SJSA1 (cell line): Measurements from ENCODE around the gene TTC17. TPM values are rescaled to one million over a fixed set of nuclear protein-coding genes. Genes with fewer than 3 reads are reported as not detected.
"Not testable (repeated sequence)": the region's sequence is repeated elsewhere in the genome, so short reads cannot be mapped to it uniquely, and the experiment has no call there.

Experiments
- DNase-seq, 2 experiments: peaks; one replicate each; pipeline ENCODE4 v3.0.0-alpha.2; 2015 to 2020; ENCODE audit warnings: low spot score in 2 of 2, low read depth in 1 of 2
- H3K27ac ChIP-seq: fragments of 250-450 bp; sonication (Bioruptor Pico); 2 replicates; pipeline ENCODE4 v1.5.1; 2020; ENCODE audit warnings: mild to moderate bottlenecking, moderate library complexity
- H3K27me3 ChIP-seq: fragments of 250-450 bp; sonication (Bioruptor Pico); replicated peaks from 2 replicates; pipeline ENCODE4 v1.5.1; 2020; ENCODE audit warnings: mild to moderate bottlenecking, moderate library complexity
- H3K36me3 ChIP-seq: fragments of 250-450 bp; sonication (Bioruptor Pico); 2 replicates; pipeline ENCODE4 v1.5.1; 2020; ENCODE audit warnings: mild to moderate bottlenecking
- H3K4me1 ChIP-seq: fragments of 250-450 bp; sonication (Bioruptor Pico); replicated peaks from 2 replicates; pipeline ENCODE4 v1.6.1; 2021; ENCODE audit warnings: mild to moderate bottlenecking
- H3K4me3 ChIP-seq: fragments of 250-450 bp; sonication (Bioruptor Pico); 2 replicates; pipeline ENCODE4 v1.5.1; 2020; ENCODE audit warnings: mild to moderate bottlenecking
- H3K9me3 ChIP-seq: fragments of 250-450 bp; sonication (Bioruptor Pico); replicated peaks from 2 replicates; pipeline ENCODE4 v1.5.1; 2020; ENCODE audit warnings: mild to moderate bottlenecking
- total RNA-seq: library from RNA; depleted of rRNA; stranded (reverse); fragments of >200 nt; shearing (Covaris generic); gene quantifications from 2 replicates; pipeline ENCODE4 v1.2.3, GENCODE V29; 2014; rRNA removed

The TTC17 gene, protein sequence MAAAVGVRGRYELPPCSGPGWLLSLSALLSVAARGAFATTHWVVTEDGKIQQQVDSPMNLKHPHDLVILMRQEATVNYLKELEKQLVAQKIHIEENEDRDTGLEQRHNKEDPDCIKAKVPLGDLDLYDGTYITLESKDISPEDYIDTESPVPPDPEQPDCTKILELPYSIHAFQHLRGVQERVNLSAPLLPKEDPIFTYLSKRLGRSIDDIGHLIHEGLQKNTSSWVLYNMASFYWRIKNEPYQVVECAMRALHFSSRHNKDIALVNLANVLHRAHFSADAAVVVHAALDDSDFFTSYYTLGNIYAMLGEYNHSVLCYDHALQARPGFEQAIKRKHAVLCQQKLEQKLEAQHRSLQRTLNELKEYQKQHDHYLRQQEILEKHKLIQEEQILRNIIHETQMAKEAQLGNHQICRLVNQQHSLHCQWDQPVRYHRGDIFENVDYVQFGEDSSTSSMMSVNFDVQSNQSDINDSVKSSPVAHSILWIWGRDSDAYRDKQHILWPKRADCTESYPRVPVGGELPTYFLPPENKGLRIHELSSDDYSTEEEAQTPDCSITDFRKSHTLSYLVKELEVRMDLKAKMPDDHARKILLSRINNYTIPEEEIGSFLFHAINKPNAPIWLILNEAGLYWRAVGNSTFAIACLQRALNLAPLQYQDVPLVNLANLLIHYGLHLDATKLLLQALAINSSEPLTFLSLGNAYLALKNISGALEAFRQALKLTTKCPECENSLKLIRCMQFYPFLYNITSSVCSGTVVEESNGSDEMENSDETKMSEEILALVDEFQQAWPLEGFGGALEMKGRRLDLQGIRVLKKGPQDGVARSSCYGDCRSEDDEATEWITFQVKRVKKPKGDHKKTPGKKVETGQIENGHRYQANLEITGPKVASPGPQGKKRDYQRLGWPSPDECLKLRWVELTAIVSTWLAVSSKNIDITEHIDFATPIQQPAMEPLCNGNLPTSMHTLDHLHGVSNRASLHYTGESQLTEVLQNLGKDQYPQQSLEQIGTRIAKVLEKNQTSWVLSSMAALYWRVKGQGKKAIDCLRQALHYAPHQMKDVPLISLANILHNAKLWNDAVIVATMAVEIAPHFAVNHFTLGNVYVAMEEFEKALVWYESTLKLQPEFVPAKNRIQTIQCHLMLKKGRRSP
- 66.4 and 98.5 TPM in 2 replicates for total RNA-seq

DNA sequence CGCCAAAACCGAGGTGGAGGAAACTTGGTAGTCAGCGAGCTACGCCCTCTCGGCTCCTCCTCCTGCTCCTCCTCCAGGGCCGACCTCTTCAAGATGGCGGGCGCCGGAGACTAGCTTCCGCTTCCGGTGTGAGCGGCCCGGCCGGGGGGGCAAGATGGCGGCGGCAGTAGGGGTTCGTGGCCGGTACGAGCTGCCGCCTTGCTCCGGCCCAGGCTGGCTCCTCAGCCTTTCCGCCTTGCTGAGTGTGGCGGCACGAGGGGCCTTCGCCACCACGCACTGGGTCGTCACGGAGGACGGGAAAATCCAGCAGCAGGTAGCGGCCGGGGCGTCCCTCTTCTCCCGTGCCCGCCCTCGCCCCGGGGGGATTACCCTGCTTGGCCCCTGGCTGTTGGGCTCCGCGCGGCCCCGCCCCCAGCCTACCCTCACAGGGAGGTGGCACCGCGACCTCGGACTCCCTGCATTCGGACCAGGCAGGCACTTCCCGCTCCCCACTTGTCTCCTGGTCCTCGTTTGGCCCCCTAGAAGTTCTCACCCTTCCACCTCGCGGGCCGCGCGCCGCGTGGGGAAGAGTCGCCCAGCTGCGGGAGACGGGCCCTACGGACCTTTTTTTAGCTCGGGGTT, at the start of gene TTC17:
TSS of gene TTC17 (plus strand) at position 120 of the 621 bp plus-strand sequence. CDS start at position 155, 35 bp downstream.
- peaks cover 17% of the 10 kb centered on the region for H3K4me1 ChIP-seq

DNA sequence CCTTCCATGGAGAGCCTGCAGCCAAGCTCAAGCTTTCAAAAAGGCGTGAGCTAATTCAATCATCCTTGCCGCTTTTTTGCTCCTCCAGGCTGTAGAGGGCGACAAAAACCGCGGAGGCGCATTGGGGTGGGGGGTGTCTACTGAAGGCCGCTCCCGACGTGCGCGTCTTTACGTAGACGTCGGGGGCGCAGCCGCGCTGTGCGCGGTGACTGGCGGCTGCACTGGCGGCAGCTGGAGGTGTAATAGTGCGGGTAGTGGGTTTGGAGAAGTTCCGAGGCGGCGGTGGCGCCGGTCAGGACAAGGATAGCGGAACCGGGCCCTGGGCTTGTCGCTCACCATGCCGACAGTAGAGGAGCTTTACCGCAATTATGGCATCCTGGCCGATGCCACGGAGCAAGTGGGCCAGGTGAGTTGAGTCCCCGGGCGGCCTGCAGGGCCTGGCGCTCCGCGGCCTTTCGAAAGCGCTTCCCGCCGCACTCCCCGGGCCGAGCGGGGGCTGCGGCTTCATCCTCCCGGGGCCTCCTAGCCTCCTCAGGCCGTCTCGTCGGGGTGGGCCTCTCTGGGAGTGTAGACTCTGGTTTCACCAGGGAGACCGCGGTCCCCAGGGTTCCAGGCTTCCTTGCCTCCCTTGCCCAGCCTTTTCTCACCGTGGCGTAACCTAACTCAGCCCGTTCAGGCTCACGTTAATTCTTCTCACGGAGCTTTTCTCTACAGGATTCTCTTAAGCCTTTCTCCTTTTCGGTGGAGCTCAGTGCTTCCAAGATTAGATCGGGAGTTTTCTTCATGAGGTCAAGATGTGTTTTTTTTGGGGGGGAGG, 46.7 kb upstream of the TTC17 start, which contains the start of gene API5:
TSS of gene API5 (plus strand) at position 206 of the 817 bp plus-strand sequence. CDS start at position 338, 132 bp downstream.
- Histone ChIP-seq H3K27me3 (peaks cover 2% of the 10 kb centered on the region; the same call in 1 of the 2 replicates), H3K4me1 (peaks cover 21% of the 10 kb centered on the region), H3K4me3 (peak within 1 kb of the TSS; percentile 80), H3K36me3 (peaks cover 29% of the 10 kb centered on the region), H3K9me3 (no peaks in the 10 kb centered on the region), H3K27ac (peak within 1 kb of the TSS; percentile 31)
- peak; percentile 97 to 98 for DNase-seq

More for the DNA sequence above, at the start of gene TTC17:
- H3K36me3 ChIP-seq: peaks cover 22% of the 10 kb centered on the region
- no peaks in the 10 kb centered on the region for H3K9me3 ChIP-seq
- DNase-seq: peak; percentile 96 to 97
- H3K27me3 ChIP-seq: no peaks in the 10 kb centered on the region
- peak within 1 kb of the TSS; percentile 93 for H3K4me3 ChIP-seq
- peak within 1 kb of the TSS; percentile 86 for H3K27ac ChIP-seq

DNA sequence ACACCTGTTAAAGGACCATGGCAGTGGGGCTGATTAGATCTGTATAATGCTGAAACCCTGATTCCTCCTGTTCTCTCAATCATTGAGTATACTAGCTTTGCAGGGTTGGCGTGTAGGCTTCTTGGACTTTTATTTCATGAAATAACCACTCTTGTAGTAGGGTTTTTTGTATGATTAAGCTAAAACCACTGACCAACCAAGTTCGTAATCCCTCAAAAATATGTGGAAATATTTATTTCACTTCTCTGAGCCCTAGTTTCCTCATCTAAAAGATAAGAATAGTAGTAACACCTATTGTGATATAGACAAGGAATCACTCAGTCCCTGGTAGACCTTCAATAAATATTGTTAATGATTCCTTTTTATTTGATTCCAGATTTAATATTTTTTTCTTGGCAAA, 42.8 kb upstream of the TTC17 start:
- no peaks in the 10 kb centered on the region for H3K9me3 ChIP-seq
- H3K27ac ChIP-seq: no peak overlapping the region
- no peak for DNase-seq
- peaks cover 27% of the 10 kb centered on the region for H3K4me1 ChIP-seq
- H3K27me3 ChIP-seq: no peaks in the 10 kb centered on the region
- H3K4me3 ChIP-seq: no peak overlapping the region
- peaks cover 62% of the 10 kb centered on the region for H3K36me3 ChIP-seq

DNA sequence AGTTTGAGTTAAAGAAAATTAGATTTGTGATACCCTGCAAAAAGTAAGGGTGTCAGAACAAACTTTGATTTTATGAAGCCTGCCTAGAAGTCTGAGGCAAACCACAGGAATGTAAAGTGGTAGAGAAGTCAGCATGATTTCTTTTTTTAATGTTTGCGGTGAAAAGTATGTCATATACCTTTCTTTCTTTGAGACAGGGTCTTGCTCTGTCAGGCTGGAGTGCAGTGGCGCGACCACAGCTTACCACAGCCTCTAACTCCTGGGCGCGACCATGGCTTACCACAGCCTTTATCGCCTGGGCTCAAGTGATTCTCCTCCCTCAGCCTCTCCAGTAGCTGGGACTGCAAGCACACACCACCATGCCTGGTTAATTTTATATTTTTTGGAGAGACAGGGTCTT, 42.3 kb upstream of the TTC17 start:
- DNase-seq: peak in 1 of 2 experiments; percentile 54
- H3K36me3 ChIP-seq: peaks cover 67% of the 10 kb centered on the region
- peaks cover 27% of the 10 kb centered on the region for H3K4me1 ChIP-seq
- H3K27me3 ChIP-seq: no peaks in the 10 kb centered on the region
- H3K9me3 ChIP-seq: no peaks in the 10 kb centered on the region
- no peak overlapping the region for H3K27ac ChIP-seq
- no peak overlapping the region for H3K4me3 ChIP-seq

DNA sequence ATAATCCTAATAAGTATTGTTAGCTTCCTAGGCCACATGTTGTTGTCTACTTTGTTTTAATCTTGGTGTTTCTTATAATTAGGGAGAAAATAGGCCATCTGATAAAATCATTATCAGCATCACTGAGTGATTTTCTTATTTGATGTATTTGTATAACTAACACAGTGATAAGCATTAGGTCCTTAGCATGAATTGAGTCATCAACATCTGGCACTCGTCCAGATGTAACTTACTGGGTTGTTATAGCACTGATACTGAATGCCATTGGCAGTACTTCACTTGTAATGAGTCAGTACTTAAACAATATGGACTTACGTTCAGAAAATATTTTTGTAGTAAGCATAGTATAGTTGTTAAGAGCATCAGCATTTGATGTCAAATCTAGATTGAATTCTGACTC, 30.7 kb upstream of the TTC17 start:
- H3K27me3 ChIP-seq: no peaks in the 10 kb centered on the region
- H3K4me3 ChIP-seq: no peak overlapping the region
- H3K4me1 ChIP-seq: peaks cover 7% of the 10 kb centered on the region; the same call in 1 of the 2 replicates
- peak; percentile 66 to 79 for DNase-seq
- no peaks in the 10 kb centered on the region for H3K9me3 ChIP-seq
- peak overlapping the region; percentile 39; the same call in 1 of the 2 replicates for H3K27ac ChIP-seq
- H3K36me3 ChIP-seq: peaks cover 100% of the 10 kb centered on the region

DNA sequence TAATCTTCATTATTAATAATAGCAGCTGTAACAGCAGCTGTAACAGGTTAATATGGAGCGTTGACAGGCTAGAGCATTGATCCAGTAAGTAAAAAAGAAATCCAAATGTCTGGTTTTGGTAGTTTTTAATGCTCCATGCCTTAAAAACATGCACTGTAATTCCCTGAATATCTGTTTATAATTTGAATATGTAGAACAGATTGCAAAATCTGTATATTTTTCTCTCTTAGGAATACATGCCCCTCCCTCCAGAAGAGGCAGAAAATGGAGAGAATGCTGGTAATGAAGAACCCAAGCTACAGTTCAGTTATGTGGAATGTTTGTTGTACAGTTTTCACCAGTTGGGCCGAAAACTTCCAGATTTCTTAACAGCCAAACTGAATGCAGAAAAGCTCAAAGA, 30.2 kb upstream of the TTC17 start:
- Histone ChIP-seq H3K27ac (peak overlapping the region; percentile 39), H3K4me3 (no peak overlapping the region), H3K36me3 (peaks cover 100% of the 10 kb centered on the region), H3K9me3 (no peaks in the 10 kb centered on the region), H3K27me3 (no peaks in the 10 kb centered on the region), H3K4me1 (peaks cover 7% of the 10 kb centered on the region; the same call in 1 of the 2 replicates)
- DNase-seq: no peak

DNA sequence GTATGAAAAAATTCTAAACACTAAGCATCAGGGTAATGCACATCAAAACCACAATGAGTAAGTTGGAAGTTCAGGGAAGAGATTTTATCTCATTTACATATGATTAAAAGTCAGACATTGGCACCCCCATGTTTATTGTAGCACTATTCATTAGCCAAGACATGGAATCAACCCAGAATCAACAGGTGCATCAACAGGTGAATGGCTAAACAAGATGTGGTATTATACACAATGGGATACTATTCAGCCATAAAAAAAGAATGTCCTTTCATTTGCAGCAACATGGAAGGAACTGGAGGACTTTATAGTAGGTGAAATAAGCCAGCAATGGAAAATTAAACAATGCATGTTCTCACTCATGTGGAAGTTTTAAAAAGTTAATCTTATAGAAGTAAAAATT, 17.6 kb upstream of the TTC17 start:
- no peak for DNase-seq
- H3K27me3 ChIP-seq: no peaks in the 10 kb centered on the region
- H3K4me3 ChIP-seq: no peak overlapping the region
- H3K4me1 ChIP-seq: no peaks in the 10 kb centered on the region
- peaks cover 56% of the 10 kb centered on the region for H3K36me3 ChIP-seq
- no peaks in the 10 kb centered on the region for H3K9me3 ChIP-seq
- H3K27ac ChIP-seq: no peak overlapping the region

DNA sequence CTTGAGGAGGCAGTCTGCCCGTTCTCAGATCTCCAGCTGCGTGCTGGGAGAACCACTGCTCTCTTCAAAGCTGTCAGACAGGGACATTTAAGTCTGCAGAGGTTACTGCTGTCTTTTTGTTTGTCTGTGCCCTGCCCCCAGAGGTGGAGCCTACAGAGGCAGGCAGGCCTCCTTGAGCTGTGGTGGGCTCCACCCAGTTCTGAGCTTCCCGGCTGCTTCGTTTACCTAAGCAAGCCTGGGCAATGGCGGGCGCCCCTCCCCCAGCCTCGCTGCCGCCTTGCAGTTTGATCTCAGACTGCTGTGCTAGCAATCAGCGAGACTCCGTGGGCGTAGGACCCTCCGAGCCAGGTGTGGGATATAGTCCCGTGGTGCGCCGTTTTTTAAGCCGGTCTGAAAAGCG, 7.3 kb upstream of the TTC17 start:
- H3K36me3 ChIP-seq, H3K27me3 ChIP-seq, H3K27ac ChIP-seq, H3K9me3 ChIP-seq, H3K4me3 ChIP-seq, DNase-seq, H3K4me1 ChIP-seq: not testable (repeated sequence)

DNA sequence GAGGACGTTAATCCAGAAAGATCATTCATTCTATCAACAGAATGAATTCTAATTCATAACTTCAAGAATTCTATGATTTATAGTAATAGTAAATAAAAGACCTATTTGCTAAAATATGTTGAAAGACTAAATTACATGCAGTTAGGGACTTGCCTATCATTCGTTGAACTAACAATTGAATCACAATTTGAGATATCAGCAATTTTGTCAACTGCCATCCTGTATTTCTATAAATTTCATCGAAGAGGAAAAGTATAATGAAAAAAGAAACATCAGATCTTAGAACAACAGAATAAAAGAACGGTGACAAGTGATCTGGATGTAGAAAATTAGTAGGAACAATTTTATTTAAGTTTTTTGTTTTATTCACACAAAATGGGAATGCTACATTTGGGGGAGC, 4.4 kb upstream of the TTC17 start:
- Histone ChIP-seq H3K9me3 (no peaks in the 10 kb centered on the region), H3K4me3 (no peak overlapping the region), H3K27ac (no peak overlapping the region), H3K27me3 (no peaks in the 10 kb centered on the region), H3K4me1 (peaks cover 3% of the 10 kb centered on the region), H3K36me3 (peaks cover 6% of the 10 kb centered on the region)
- DNase-seq: no peak

DNA sequence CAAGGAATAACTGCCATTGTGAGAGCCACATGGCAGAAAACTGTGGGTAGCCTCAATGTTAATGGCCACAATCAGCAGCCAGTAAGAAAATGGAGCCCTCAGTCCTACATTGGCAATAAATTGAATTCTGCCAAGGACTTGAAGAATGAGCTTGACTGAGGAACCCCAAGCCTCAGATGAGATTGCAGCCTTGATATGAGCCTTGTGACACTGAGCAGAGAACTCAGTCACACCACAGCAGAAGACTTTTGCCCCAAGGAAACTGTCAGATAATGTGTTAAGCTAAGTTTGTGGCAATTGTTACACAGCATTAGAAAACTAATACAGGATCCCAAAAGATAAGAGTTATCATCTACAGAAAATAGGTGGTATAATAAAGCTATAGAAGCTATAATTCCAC, 2.4 kb upstream of the TTC17 start:
- H3K36me3 ChIP-seq: peaks cover 20% of the 10 kb centered on the region
- H3K27me3 ChIP-seq: no peaks in the 10 kb centered on the region
- H3K4me3 ChIP-seq: no peak overlapping the region
- H3K9me3 ChIP-seq: no peaks in the 10 kb centered on the region
- H3K27ac ChIP-seq: no peak overlapping the region
- H3K4me1 ChIP-seq: peaks cover 17% of the 10 kb centered on the region
- no peak for DNase-seq

DNA sequence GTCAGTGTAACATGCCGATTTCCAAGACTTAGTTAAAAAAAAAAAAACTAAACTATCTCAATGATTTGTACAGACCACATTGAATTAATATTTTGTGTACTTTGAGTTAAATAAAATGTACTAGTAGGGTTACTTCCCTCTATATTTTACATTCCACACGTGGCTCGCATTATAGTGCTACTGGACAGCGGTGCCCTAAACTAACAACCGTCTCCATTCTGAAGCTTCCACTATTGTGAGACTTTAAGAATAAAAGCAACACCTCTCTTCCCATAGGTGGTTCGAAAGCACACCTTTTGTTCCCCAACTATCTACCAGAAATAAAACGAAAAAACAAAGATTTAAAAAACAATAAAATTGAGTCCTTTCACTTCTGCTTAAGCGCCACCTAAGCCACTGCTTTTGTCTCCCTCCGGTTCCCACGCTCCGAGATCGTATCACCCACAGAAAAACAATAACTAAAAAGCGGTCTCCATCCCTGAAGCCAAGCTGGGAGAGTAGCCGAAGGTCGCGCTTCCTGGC, 380 bp upstream of the TTC17 start:
- no peak for DNase-seq
- Histone ChIP-seq H3K27ac (peak overlapping the region; percentile 86), H3K27me3 (no peaks in the 10 kb centered on the region), H3K4me1 (peaks cover 17% of the 10 kb centered on the region), H3K9me3 (no peaks in the 10 kb centered on the region), H3K4me3 (peak overlapping the region; percentile 93), H3K36me3 (peaks cover 22% of the 10 kb centered on the region)

DNA sequence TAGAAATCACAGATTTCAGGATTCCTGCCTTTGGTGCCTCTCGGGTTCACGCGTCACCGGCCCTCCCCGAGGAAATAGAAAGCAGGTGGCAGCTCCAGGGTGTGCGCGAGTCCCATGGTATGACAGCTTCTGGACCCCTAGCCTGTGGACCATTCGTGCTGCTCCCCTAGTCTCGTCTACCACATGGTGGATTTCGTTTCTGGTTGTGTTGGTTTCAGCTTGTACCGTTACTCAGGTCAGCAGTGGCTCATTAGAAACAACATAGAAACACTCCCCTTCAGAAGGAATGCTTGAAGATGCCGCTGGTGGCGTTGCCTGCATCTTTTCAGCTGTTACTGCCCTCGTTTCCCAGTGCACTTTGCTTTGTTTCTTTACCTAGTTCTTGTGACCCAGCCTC, 700 bp downstream of the TTC17 start:
- Histone ChIP-seq H3K9me3 (no peaks in the 10 kb centered on the region), H3K27ac (peak overlapping the region; percentile 86), H3K4me1 (peaks cover 17% of the 10 kb centered on the region), H3K36me3 (peaks cover 26% of the 10 kb centered on the region), H3K4me3 (peak overlapping the region; percentile 93), H3K27me3 (no peaks in the 10 kb centered on the region)
- DNase-seq: no peak
